ENCODE data around the gene SPRR2A.

Gene SPRR2A

DNA sequence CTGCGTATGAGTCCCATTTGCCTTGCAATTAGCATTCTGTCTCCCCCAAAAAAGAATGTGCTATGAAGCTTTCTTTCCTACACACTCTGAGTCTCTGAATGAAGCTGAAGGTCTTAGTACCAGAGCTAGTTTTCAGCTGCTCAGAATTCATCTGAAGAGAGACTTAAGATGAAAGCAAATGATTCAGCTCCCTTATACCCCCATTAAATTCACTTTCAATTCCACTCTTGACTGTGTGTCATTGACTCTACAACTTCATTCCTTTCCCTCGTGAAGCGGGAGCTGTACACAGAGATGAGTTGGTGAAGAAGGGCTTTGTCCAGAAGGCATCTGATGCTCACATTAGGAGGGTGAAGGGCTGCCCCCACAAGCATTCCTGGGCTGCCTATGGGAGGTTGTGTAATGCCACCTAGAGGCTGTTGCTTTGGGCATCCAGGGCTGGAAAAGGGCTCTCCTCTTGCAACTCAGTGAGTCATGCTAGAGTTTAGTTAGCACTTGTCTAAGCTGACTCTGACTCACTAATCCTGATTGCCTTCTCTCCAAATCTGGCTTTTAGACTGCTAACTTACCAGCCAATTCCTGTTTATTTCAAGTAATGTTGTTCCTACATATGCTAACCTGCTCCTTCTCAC lies 24.5 kb downstream of the SPRR2A start:
- H3K36me3 ChIP-seq (replicated peaks in 1 of 2; ENCODE audit: control insufficient read depth in 2 of 2, insufficient read depth in 2 of 2, low read length in 2 of 2): no peaks in the 10 kb centered on the region
- H3K4me2 ChIP-seq (ENCODE audit: insufficient read depth, low read length, poor library complexity, severe bottlenecking): no peak overlapping the region
- H2AK5ac ChIP-seq (ENCODE audit: low read depth, low read length): no peak overlapping the region
- WGBS, 2 donors (ENCODE audit: extremely low coverage in 2 of 2, insufficient read length in 2 of 2, insufficient replicate concordance in 1 of 2): no CpG with 5 or more reads among the region's 3 CpGs
- no peak overlapping the region for H3K23ac ChIP-seq (ENCODE audit: low read depth, low read length, poor library complexity)
- peak; percentile 32 for DNase-seq (ENCODE audit: low spot score)
- H2BK120ac ChIP-seq (ENCODE audit: low read depth, low read length): no peak overlapping the region
- H3K4me3 ChIP-seq (ENCODE audit: low read length in 2 of 2): no peak overlapping the region
- H2BK15ac ChIP-seq (ENCODE audit: low read length): no peak overlapping the region
- H3K4me1 ChIP-seq (ENCODE audit: control insufficient read depth in 2 of 2, insufficient read depth in 1 of 2, low read depth in 1 of 2, low read length in 2 of 2): peaks cover 0 to 4% of the 10 kb centered on the region in 2 donors
- H3K9ac ChIP-seq (ENCODE audit: low read depth, low read length, poor library complexity): no peak overlapping the region
- no peak overlapping the region for H2BK12ac ChIP-seq (ENCODE audit: low read length)
- H2AFZ ChIP-seq (ENCODE audit: low read length): no peak overlapping the region
- no peak overlapping the region for H3K18ac ChIP-seq (ENCODE audit: low read length)
- H3K9me3 ChIP-seq (replicated peaks in 1 of 2; ENCODE audit: control insufficient read depth in 2 of 2, insufficient read depth in 1 of 2, low read depth in 1 of 2, low read length in 2 of 2): no peaks in the 10 kb centered on the region
- no peak overlapping the region for H3K4ac ChIP-seq (ENCODE audit: low read length)
- no peak overlapping the region for H3K14ac ChIP-seq (ENCODE audit: low read length)
- H4K91ac ChIP-seq (ENCODE audit: low read depth, low read length, poor library complexity): no peak overlapping the region
- no peaks in the 10 kb centered on the region for H3K79me1 ChIP-seq (ENCODE audit: low read depth, low read length)
- no peak overlapping the region for H3K27ac ChIP-seq (replicated peaks; ENCODE audit: low read length)
- no peaks in the 10 kb centered on the region for H3K27me3 ChIP-seq (ENCODE audit: control insufficient read depth in 3 of 3, insufficient read depth in 3 of 3, low read depth in 1 of 3, low read length in 3 of 3)
- H4K8ac ChIP-seq (ENCODE audit: low read depth, low read length): no peak overlapping the region
- H2BK5ac ChIP-seq (ENCODE audit: low read length): no peak overlapping the region

- Histone ChIP-seq H2BK15ac (ENCODE audit: low read length) (no peak overlapping the region), H3K36me3 (replicated peaks in 1 of 2; ENCODE audit: control insufficient read depth in 2 of 2, insufficient read depth in 2 of 2, low read length in 2 of 2) (no peaks in the 10 kb centered on the region), H2AK5ac (ENCODE audit: low read depth, low read length) (no peak overlapping the region), H3K23ac (ENCODE audit: low read depth, low read length, poor library complexity) (no peak overlapping the region), H2BK120ac (ENCODE audit: low read depth, low read length) (no peak overlapping the region), H3K14ac (ENCODE audit: low read length) (no peak overlapping the region), H2AFZ (ENCODE audit: low read length) (no peak overlapping the region), H4K91ac (ENCODE audit: low read depth, low read length, poor library complexity) (no peak overlapping the region), H3K27me3 (ENCODE audit: control insufficient read depth in 3 of 3, insufficient read depth in 3 of 3, low read depth in 1 of 3, low read length in 3 of 3) (no peaks in the 10 kb centered on the region), H3K79me1 (ENCODE audit: low read depth, low read length) (no peaks in the 10 kb centered on the region), H3K9me3 (replicated peaks in 1 of 2; ENCODE audit: control insufficient read depth in 2 of 2, insufficient read depth in 1 of 2, low read depth in 1 of 2, low read length in 2 of 2) (no peaks in the 10 kb centered on the region), H2BK12ac (ENCODE audit: low read length) (no peak overlapping the region), H3K4me2 (ENCODE audit: insufficient read depth, low read length, poor library complexity, severe bottlenecking) (no peak overlapping the region), H2BK5ac (ENCODE audit: low read length) (no peak overlapping the region), H3K18ac (ENCODE audit: low read length) (no peak overlapping the region), H4K8ac (ENCODE audit: low read depth, low read length) (no peak overlapping the region), H3K4me1 (ENCODE audit: control insufficient read depth in 2 of 2, insufficient read depth in 1 of 2, low read depth in 1 of 2, low read length in 2 of 2) (peaks cover 0 to 4% of the 10 kb centered on the region in 2 donors), H3K27ac (replicated peaks; ENCODE audit: low read length) (no peak overlapping the region), H3K9ac (ENCODE audit: low read depth, low read length, poor library complexity) (no peak overlapping the region), H3K4ac (ENCODE audit: low read length) (no peak overlapping the region), H3K4me3 (ENCODE audit: low read length in 2 of 2) (no peak overlapping the region)
- no peak for DNase-seq (ENCODE audit: low spot score)
These were observed 25.2 kb downstream of the SPRR2A start for GRCh38 chr1:153032073-153032472.

DNA sequence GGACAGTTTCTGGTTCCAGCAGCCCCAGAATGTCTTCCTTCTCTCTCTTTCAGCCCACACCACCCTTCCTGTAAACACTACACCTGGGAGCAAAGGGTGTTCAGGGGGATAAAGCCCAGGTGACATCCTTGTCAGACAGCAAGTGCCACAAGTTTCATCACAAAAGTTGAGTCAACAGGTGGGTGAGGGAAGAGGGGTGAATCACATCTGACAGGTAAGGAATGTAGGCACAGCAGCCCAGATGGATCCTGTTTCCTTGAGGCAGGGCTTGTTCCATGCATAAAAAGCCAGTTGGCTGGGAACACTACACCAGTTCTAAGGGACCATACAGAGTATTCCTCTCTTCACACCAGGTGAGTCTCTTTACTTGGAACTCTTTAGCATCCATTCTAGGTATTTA lies 26.4 kb downstream of the SPRR2A start, which contains the start of gene SPRR1B:
SPRR1B (plus strand) TSS at position 309 of the 400 bp plus-strand sequence. CDS start 1,143 bp downstream, outside the sequence.
- DNase-seq (ENCODE audit: low spot score): no peak
- no peaks in the 10 kb centered on the region for H3K79me1 ChIP-seq (ENCODE audit: low read depth, low read length)

DNA sequence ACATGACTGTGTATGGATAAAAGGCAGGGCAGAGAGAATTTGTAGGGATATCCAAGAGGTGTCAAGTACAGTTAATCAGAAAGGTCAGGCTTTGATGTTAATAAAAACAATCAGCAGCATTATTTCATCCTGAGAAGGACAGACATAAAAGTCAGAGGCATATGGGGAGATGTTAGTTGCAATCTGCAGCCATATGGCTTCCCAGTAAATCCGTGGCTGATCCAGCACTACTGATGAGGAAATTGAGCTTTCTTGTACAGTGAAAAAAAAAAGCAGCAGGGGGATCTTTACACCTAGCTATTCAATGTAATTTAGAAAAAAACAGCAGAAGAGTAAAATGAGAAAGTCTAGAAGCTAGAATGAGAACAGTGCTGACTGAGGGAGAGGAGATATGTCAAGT lies 28.5 kb downstream of the SPRR2A start:
- Histone ChIP-seq H3K14ac (ENCODE audit: low read length) (no peak overlapping the region), H2BK120ac (ENCODE audit: low read depth, low read length) (no peak overlapping the region), H3K36me3 (replicated peaks in 1 of 2; ENCODE audit: control insufficient read depth in 2 of 2, insufficient read depth in 2 of 2, low read length in 2 of 2) (no peaks in the 10 kb centered on the region), H3K9me3 (replicated peaks in 1 of 2; ENCODE audit: control insufficient read depth in 2 of 2, insufficient read depth in 1 of 2, low read depth in 1 of 2, low read length in 2 of 2) (no peaks in the 10 kb centered on the region), H3K4me1 (ENCODE audit: control insufficient read depth in 2 of 2, insufficient read depth in 1 of 2, low read depth in 1 of 2, low read length in 2 of 2) (peaks cover 0 to 2% of the 10 kb centered on the region in 2 donors), H4K8ac (ENCODE audit: low read depth, low read length) (no peak overlapping the region), H3K79me1 (ENCODE audit: low read depth, low read length) (no peaks in the 10 kb centered on the region), H3K18ac (ENCODE audit: low read length) (no peak overlapping the region), H3K4me3 (ENCODE audit: low read length in 2 of 2) (no peak overlapping the region), H3K27me3 (ENCODE audit: control insufficient read depth in 3 of 3, insufficient read depth in 3 of 3, low read depth in 1 of 3, low read length in 3 of 3) (no peaks in the 10 kb centered on the region), H3K9ac (ENCODE audit: low read depth, low read length, poor library complexity) (no peak overlapping the region), H2BK5ac (ENCODE audit: low read length) (no peak overlapping the region), H2AFZ (ENCODE audit: low read length) (no peak overlapping the region), H3K23ac (ENCODE audit: low read depth, low read length, poor library complexity) (no peak overlapping the region), H3K4ac (ENCODE audit: low read length) (no peak overlapping the region), H3K27ac (replicated peaks; ENCODE audit: low read length) (no peak overlapping the region), H3K4me2 (ENCODE audit: insufficient read depth, low read length, poor library complexity, severe bottlenecking) (no peak overlapping the region), H2BK15ac (ENCODE audit: low read length) (no peak overlapping the region), H4K91ac (ENCODE audit: low read depth, low read length, poor library complexity) (no peak overlapping the region), H2BK12ac (ENCODE audit: low read length) (no peak overlapping the region), H2AK5ac (ENCODE audit: low read depth, low read length) (no peak overlapping the region)
- no peak for DNase-seq (ENCODE audit: low spot score)
- no CpG with 5 or more reads among the region's 1 CpG for WGBS, 2 donors (ENCODE audit: extremely low coverage in 2 of 2, insufficient read length in 2 of 2, insufficient replicate concordance in 1 of 2)

More for the DNA sequence above, 26.4 kb downstream of the SPRR2A start, which contains the start of gene SPRR1B:
- Histone ChIP-seq H4K8ac (ENCODE audit: low read depth, low read length) (no peak within 1 kb of the TSS), H3K4me1 (ENCODE audit: control insufficient read depth in 2 of 2, insufficient read depth in 1 of 2, low read depth in 1 of 2, low read length in 2 of 2) (peaks cover 0 to 4% of the 10 kb centered on the region in 2 donors), H2AFZ (ENCODE audit: low read length) (no peak within 1 kb of the TSS), H3K9me3 (replicated peaks in 1 of 2; ENCODE audit: control insufficient read depth in 2 of 2, insufficient read depth in 1 of 2, low read depth in 1 of 2, low read length in 2 of 2) (no peaks in the 10 kb centered on the region), H4K91ac (ENCODE audit: low read depth, low read length, poor library complexity) (no peak within 1 kb of the TSS), H3K14ac (ENCODE audit: low read length) (no peak within 1 kb of the TSS), H2BK120ac (ENCODE audit: low read depth, low read length) (no peak within 1 kb of the TSS), H2AK5ac (ENCODE audit: low read depth, low read length) (no peak within 1 kb of the TSS), H3K36me3 (replicated peaks in 1 of 2; ENCODE audit: control insufficient read depth in 2 of 2, insufficient read depth in 2 of 2, low read length in 2 of 2) (no peaks in the 10 kb centered on the region), H2BK5ac (ENCODE audit: low read length) (no peak within 1 kb of the TSS), H3K18ac (ENCODE audit: low read length) (no peak within 1 kb of the TSS), H3K4me3 (ENCODE audit: low read length in 2 of 2) (no peak within 1 kb of the TSS), H3K9ac (ENCODE audit: low read depth, low read length, poor library complexity) (no peak within 1 kb of the TSS), H3K23ac (ENCODE audit: low read depth, low read length, poor library complexity) (no peak within 1 kb of the TSS), H2BK12ac (ENCODE audit: low read length) (no peak within 1 kb of the TSS), H3K4ac (ENCODE audit: low read length) (no peak within 1 kb of the TSS), H3K27me3 (ENCODE audit: control insufficient read depth in 3 of 3, insufficient read depth in 3 of 3, low read depth in 1 of 3, low read length in 3 of 3) (no peaks in the 10 kb centered on the region), H3K4me2 (ENCODE audit: insufficient read depth, low read length, poor library complexity, severe bottlenecking) (no peak within 1 kb of the TSS), H2BK15ac (ENCODE audit: low read length) (no peak within 1 kb of the TSS), H3K27ac (replicated peaks; ENCODE audit: low read length) (no peak within 1 kb of the TSS)

Measured in neuronal stem cell (in vitro differentiated cells).